Stimulated activated CD8-positive, alpha-beta memory T cell treated with anti-CD3 and anti-CD28 coated beads, Interleukin-4, amount 100 ng/mL, for 1 hour (primary cell): ENCODE measurements around the gene SCAF1.

Source experiments
- DNase-seq, 2 donors: peaks; one replicate each; pipeline ENCODE4 v3.0.0-alpha.2; 2020; ENCODE audit warnings: low read depth in 2 of 2, low spot score in 1 of 2

The SCAF1 gene

DNA sequence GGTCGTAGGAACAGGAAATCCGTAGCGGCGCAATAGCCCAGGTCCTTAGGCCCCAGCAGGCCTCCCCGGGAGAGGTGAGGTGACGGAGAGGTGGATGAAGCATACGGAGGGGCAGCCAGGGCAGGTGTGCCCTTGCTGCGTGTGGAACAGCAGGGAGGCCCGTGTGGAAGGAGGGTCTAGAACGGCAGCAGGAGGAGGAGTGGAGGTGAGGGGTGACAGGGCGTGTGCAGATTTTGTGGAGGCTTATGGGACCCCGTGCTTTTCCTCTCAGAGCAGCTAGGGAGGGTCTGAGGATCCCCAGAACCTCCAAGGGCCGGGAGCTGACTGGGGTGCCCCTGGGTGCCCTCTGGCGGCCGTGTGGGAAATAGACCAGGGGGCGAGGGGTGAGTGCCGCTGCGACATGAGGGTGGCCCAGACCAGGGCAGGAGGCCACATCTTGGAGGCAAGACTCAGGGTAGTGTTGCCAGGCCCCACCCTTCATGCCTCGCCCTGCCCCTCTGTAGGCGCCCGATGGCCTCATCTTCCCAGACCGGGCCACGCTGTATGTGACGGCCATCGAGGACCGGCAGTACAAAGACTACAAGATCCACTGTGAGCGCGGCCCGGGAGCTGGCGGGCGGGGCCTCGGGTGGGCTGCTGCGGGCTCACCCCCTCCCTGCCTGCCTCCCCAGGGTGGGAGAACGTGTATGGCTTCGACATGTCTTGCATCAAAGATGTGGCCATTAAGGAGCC lies 42.4 kb downstream of the SCAF1 start:
- no peak for DNase-seq

DNA sequence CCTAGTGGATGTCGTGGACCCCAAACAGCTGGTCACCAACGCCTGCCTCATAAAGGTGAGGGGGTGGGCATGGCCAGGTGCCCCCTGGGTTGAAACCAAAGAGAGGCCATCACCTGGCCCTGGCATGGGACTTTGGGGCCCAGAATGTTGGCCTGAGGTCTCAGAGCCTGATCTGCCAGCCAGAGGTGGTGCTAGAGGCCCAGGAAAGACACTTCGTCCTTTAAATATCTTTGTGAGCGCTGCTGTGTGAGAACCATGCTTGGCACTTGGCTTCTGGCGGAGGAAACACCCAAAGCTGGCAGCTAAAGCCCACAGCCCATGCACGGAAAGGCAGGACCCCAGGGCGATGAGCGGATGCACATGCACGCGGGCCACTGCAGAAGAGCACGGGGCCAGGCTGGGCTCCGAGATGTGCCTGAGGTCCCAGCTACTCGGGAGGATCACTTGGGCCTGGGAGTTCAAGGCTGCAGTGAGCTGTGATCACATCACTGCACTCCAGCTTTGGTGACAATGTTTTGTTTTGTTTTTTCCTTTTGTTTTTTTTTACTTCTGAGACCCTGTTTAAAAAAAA lies 43.1 kb downstream of the SCAF1 start:
- no peak for DNase-seq

DNA sequence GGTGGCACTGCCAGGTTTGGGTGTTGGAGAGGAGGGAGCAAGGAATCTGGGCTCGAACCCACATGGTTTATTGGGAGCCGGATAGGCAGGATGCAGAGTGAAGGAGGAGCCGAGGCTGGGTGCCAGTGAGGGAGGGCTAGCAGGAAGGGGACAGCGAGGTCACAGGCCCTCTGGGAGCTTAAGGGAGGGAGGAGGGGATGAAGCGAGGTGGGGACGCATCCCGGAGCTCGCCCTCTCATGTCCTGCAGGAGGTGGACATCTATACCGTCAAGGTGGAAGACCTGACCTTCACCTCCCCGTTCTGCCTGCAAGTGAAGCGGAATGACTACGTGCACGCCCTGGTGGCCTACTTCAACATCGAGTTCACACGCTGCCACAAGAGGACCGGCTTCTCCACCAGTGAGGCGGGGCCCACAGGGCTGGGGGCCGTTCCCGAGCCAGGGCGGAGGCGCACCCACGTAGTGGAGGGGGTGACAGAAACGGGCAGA lies 43.9 kb downstream of the SCAF1 start:
- DNase-seq: no peak

DNA sequence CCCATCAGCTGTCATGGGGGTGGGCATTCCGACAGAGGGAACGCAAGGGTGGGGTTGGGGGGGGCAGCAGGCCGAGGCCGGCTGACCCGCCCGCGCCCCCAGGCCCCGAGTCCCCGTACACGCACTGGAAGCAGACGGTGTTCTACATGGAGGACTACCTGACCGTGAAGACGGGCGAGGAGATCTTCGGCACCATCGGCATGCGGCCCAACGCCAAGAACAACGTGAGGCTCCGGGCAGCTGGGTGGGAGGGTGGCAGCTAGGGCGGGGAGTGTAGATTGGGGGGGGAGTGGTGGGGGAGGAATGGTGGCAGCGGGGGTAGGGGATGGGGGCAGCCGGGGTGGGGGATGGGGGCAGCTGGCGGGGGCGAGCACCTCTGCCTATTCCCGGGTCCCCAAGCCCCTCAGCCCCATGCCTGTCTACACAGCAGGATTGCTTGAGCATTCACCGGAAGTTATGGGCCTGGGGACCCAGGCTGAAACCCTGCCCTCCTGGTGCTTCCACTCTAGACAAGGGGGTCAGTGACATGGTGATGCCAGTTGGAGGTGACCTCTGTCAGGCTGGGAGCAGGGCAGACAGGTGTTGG lies 44.6 kb downstream of the SCAF1 start:
- DNase-seq: no peak

DNA sequence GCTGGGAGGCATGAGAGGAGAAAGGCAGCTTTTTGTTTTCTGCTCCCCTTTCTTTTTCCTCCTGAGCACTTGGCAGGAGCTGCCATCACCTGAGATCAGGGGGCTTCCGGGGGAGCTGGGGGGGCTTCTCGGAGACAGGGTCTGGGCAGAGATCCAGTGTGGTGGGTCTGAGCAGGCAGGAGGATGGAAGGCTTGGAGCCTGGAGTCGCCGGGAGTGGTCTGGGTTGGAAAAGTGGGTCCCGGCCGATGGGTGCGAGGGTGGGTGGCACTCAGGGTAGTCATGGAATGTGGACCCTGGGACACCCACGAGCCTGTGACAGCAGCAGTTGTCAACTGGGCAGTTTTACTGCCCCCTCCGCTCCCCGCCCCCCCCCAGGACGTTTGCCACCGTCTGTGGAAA lies 45.1 kb downstream of the SCAF1 start:
- DNase-seq: no peak

DNA sequence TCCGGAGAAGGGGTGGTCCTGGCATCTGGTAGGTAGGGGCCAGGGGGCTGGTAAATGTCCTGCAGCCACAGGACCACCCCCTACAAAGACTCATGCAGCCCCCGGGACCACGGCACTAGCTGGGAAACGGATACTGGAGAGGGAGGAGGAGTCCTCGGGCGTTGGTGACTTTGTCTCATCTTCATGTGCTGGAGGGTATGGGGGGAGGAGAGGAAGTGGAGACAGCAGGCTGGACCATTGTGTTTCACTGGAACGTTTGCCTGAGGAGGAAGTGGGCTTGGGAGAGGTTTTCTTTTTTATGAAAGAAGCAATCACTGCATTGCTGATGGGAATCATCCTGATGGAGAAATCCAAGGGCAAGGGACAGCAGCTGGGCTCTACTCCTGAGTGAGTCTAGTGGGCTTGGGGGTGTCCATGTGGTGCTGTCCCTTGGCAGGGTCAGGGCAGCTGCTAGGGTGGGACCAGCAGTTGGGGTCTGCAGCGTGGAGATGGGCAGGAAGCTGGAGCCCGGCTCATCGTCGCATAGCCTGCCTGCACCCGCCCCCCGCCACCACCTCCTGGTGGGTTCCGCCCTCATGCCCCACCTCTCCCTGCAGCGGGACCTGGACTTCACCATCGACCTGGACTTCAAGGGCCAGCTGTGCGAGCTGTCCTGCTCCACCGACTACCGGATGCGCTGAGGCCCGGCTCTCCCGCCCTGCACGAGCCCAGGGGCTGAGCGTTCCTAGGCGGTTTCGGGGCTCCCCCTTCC lies 45.7 kb downstream of the SCAF1 start:
- DNase-seq: no peak

DNA sequence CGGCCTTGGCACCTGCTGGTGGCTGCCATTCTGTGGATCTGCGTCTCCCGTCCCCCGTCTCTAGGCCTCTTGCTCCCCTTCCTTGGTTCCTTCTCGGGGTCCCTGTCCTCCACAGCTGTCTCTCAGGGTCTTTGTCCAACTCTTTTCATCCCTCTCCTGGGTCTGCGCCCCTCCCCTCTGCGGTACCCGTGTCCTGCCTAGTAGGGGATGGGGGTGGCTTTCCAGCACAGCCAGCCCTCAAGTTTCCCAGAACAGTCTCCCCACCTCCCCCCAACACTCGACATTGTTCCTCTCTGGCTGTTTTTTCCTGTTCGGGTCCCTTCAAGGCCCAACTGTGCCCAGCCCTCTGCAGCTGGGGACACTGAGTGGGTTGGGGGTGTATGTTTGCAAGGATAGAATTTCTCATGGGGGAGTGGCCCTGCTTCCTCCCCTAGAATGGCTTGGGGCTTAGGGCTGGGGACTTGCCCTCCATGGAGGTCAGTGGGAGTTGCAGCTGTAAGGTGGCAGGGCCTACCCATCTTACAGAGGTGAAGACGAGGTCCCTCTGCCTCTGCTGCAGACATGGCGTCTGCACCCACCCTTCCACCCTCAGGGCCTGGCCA lies 46.6 kb downstream of the SCAF1 start:
- DNase-seq: no peak

DNA sequence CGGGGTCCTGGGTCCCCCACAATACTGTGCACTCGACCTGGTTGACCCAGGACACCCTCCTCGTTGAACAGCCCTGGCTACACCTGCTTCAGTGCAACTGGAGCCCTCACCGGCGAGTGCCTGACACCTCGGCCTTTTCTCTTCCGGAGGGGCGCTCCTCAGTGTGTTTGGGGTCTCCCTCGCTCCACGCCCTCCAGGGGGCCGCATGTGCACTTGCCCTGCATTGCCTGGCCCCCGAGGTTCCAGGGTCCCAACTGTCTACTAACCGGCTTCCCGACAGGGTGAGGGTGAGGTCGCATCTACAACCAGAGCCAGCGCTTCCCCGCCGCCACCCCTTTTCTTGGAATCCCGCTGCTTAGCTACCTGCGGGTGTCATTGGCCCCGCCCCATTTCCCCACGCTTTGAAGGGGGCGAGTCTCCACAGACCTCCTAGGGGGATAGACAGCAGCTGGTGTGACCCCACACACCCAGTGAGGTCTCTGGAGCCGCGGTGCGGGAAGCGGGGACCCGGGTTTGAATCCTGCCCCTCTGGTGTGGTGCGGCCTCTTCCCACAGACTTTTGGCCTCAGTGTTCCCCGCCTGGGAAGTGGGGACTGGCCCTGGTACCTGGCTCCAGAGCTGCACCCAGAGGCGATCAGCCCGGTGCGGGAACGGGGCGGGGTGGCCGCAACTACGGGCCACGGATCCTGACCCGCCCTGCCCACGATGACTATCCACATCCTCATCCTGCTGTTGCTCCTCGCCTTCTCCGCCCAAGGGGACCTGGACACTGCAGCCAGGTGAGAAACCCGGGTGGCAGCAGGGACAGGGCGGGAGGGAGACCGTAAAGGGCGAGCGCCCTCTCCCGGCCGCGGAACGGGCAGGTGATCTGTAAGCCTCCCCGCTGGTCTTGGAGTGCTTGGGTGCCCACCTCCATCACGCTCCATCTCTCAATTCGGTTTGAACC lies 47.4 kb downstream of the SCAF1 start, which contains the start of gene ADM5:
TSS of gene ADM5 (plus strand) at position 462 of the 946 bp plus-strand sequence. CDS start at position 706, 244 bp downstream.
- no peak for DNase-seq

DNA sequence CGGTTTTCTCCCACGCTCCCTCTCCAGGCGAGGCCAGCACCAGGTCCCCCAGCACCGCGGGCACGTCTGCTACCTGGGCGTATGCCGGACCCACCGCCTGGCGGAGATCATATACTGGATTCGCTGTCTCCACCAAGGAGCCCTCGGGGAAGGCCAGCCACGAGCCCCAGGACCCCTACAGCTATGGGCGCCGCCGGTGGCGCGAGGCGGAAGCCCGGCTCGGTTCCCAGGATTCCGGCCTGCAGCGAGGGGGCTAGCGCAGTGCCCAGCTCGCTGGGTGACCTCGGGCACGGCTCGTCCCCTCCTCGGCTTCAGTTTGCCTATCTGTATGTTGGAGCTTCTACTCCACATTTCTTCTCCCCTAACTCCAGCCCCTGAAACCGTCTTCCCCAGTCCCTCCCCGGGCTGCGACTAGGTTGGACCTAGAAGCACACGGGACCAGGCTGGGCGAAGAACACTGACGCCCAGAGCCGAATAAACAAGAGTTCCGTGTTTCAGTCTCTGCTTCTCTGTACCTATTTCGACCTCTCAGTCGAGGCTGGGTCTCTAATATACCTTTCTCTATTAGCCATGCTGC lies 48.2 kb downstream of the SCAF1 start:
- DNase-seq: no peak

DNA sequence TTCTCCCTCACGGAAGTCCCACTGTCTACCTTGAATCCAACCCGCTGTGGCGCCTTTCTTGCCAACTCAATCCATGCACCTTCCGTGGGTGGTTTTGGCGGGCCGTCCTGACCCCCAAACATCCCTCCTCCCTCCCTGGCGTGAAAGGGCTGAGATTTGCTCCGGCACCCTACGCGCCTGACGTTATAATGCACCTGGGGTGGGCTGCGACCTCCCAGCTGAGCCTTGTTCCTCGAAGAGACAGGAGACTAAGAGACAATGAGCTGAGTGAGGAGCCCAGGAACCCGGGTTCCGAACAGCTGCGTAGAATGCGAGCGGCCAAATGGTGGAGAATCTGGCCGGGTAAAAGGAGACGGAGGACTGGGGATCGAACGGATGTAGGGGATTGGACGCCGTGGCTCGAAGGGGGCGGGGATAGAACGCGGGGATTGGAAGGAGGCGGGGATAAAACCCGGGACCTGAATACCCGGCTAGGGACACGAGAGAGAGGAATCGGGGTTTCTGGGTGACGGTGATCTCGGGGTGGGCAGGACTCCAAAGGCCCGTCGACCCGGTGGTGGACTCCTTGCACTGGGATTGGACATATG lies 48.7 kb downstream of the SCAF1 start, which contains the start of gene CPT1C:
TSS of gene CPT1C (plus strand) at position 461 of the 587 bp plus-strand sequence. CDS start 1,137 bp downstream, outside the sequence.
- no peak for DNase-seq

DNA sequence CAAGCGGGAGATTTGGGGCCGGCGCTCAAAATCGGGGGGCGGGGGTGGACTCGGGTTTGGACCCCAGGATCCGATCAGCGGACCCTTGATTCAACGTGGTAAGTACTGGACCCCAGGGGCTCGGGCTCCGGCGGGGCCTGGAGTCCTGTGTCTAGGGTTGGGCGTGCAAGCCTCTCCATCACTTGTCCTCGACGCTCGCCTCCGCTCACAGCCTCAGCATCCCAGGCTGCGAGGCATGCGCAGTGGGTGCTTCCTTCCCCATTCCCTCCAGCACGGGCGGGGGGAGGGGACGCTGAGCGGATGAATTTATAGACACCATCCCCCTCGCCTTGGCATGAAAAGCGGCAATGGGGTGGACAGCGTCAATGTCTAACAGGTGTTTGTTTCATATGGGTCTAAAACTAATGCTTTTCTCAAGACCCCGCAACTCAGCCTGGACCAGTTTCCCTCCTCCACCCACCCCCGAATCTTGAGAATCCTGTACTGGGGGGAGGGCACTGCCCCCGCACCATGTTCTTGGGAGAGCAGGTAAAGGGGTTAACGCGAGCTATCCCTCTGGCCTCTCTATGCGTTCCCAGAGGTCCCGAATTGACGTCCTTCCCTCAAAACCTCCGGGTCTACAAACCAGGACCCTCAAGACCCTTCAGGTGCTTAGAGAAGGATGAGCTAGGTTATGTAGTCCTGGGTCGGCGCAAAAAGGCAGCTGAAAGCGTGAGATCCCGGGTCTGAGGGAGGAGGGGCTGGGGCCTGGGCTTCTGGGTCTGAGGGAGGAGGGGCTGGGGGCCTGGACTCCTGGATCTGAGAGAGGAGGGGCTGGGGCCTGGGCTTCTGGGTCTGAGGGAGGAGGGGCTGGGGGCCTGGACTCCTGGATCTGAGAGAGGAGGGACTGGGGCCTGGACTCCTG lies 49.5 kb downstream of the SCAF1 start:
- no peak for DNase-seq

DNA sequence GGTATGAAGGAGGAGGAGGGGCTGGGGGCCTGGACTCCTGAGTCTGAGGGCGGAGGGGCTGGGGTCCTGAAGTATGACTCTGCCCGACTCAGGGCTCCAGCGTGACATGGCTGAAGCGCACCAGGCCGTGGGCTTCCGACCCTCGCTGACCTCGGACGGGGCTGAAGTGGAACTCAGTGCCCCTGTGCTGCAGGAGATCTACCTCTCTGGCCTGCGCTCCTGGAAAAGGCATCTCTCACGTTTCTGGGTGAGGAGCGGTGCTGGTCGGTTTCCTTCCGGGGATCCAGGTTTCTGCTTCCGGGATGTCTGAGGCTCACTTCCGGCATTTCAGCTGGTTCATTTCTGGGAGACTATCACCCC lies 50.1 kb downstream of the SCAF1 start:
- no peak for DNase-seq

DNA sequence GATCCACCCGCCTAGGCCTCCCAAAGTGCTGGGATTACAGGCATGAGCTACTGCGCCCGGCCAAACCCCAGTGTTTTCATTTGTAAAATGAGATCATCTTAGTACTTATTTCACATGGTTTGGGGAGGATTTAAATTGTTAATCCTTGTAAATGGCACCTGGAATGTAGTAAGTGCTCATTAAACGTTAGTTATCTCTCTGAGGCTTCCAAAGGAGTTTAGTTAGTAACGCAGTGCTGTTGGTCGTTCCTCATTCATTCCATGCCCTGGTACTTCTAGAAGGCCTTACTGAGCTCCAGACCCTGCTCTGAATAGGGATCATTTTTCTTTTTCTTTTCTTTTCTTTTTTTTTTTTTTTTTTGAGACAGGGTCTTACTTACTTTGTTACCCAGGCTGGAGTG lies 54.1 kb downstream of the SCAF1 start:
- DNase-seq: no peak

DNA sequence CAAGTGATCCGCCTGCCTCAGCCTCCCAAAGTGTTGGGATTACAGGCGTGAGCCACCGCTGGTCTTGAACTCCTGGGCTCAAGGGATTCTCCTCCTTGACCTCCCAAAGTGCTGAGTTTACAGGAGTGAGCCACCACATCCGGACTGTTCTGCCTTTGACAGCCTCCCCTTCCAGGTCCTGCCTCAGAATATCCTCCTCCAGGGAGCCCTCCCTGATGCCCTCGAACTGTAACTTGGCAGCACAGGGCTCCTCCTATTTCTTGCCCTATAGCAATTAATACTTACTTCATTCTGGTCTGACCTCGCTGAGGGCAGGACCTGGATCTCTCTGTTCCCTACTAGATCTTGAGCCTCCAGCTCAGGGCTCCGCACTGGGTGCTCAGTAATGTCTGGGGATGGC lies 54.9 kb downstream of the SCAF1 start:
- DNase-seq: no peak

DNA sequence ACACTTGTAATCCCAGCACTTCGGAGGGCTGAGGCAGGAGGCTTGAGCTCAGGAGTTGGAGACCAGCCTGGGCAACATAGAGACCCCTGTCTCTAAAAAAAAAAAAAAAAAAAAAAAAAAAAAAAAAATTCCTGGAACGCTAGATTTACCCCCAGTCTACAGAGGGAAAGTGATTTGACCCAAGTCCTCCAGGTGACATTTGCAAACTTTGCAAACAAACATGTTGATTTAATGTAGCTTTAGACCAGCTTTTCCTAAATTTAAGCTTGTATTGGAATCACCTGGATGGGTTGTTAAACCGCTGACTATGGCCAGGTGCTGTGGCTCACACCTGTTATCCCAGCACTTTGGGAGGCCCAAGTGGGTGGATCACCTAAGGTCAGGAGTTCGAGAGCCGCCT lies 57.4 kb downstream of the SCAF1 start:
- DNase-seq: no peak

DNA sequence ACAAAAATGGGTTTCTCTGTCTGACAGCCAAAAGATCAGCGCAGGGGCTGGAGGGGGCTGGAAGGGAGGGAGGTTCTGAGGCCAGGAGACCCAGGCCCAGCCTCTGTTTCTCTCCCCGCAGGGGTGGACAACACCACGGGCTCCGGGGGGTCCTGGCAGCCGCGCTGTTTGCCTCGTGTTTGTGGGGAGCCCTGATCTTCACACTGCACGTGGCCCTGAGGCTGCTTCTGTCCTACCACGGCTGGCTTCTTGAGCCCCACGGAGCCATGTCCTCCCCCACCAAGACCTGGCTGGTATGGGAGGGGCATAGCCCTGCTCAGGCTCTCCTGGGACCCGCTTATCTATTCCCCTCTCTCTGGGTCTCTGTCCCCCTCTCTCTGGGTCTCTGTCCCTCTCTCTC lies 58.6 kb downstream of the SCAF1 start:
- DNase-seq: no peak

DNA sequence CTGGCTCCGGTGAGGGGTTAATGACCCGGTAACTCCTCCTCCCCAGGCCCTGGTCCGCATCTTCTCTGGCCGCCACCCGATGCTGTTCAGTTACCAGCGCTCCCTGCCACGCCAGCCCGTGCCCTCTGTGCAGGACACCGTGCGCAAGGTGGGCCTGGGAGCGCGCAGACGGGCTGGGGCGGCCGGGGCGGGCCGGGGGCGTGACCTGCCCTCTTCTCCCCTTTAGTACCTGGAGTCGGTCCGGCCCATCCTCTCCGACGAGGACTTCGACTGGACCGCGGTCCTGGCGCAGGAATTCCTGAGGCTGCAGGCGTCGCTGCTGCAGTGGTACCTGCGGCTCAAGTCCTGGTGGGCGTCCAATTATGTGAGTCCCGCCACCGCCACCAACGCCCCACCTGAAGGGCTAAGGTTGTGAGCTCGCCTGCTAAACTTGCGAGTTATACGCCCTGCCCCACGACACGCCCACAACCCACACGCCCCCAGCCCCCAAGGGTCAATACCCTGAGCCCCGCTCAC lies 59.3 kb downstream of the SCAF1 start:
- DNase-seq: no peak
